Upper lobe of left lung (tissue), 6 donors: ENCODE data around the gene DSCAM. TPM values are rescaled to one million over a fixed set of nuclear protein-coding genes. Genes with fewer than 3 reads are reported as not detected.

ENCODE experiments used
- ATAC-seq, 2 donors: fragments of 200-7000 bp; cut with Tn5 transposase; one replicate each; pipeline ENCODE4 v1.9.1; 2022; ENCODE audit warnings: mild to moderate bottlenecking in 2 of 2, moderate library complexity in 2 of 2; ENCODE audit not compliant: low FRiP score in 2 of 2
- DNase-seq, 2 donors: peaks; one replicate each; pipeline ENCODE4 v3.0.0-alpha.2; 2019 to 2020
- H3K27ac ChIP-seq, 4 donors: fragments of 200-600 bp; sonication (generic); one replicate each; pipeline ENCODE4 v1.5.1; 2016 to 2019
- H3K27me3 ChIP-seq, 4 donors: fragments of 200-600 bp; sonication (generic); one replicate each; pipeline ENCODE4 v1.5.1; 2017 to 2019
- H3K36me3 ChIP-seq, 4 donors: fragments of 200-600 bp; sonication (generic); one replicate each; pipeline ENCODE4 v1.5.1; 2016 to 2019
- H3K4me1 ChIP-seq, 4 donors: fragments of 200-600 bp; sonication (generic); one replicate each; pipeline ENCODE4 v1.5.1; 2018 to 2019
- H3K4me3 ChIP-seq, 4 donors: fragments of 200-600 bp; sonication (generic); one replicate each; pipeline ENCODE4 v1.5.1; 2017 to 2019; ENCODE audit warnings: mild to moderate bottlenecking in 2 of 4, moderate library complexity in 1 of 4
- H3K9me3 ChIP-seq, 4 donors: fragments of 200-600 bp; sonication (generic); one replicate each; pipeline ENCODE4 v1.5.1; 2018 to 2019
- EP300 ChIP-seq, 4 donors: sonication (generic); formaldehyde crosslinking; IDR thresholded peaks; one replicate each; pipeline ENCODE4 v1.5.1; 2017; ENCODE audit warnings: antibody characterized with exemption in 4 of 4, control low read depth in 2 of 4
- POLR2A ChIP-seq, 4 donors: fragments of 450-650 bp; IDR thresholded peaks; one replicate each; pipeline ENCODE4 v1.5.1; 2016 to 2017; ENCODE audit warnings: antibody characterized with exemption in 4 of 4, mild to moderate bottlenecking in 2 of 4
- POLR2AphosphoS5 ChIP-seq, 2 donors: sonication (generic); formaldehyde crosslinking; IDR thresholded peaks; one replicate each; pipeline ENCODE4 v1.5.1; 2017; ENCODE audit warnings: antibody characterized with exemption in 2 of 2
- WGBS, 2 donors: methylation state at CpG; one replicate each; pipeline ENCODE4 v1.1.5; 2017 to 2018; 5-methylcytosine and 5-hydroxymethylcytosine counted together
- total RNA-seq, 6 donors: library from RNA; depleted of rRNA in 4 of 6; stranded (reverse); fragments of >200 nt in 4 of 6; gene quantifications; one replicate each; pipeline versions ENCODE4 v1.1.0 to v1.2.1, GENCODE V29; 2016 to 2021
- TF ChIP-seq, protein P1 (sequence below), 6 experiments: fragments of 450-650 bp in 4 of 6; fragments of 200-600 bp in 2 of 6; sonication (generic) in 2 of 6; IDR thresholded peaks; one replicate each; pipeline ENCODE4 v1.5.1; 2016 to 2019; ENCODE audit warnings: antibody characterized with exemption in 6 of 6
- donor health status: DM: no; HTN: no; CAD: no; lungs with moderate emphysema.
- donor health status: DM: no; HTN: yes; CAD: no; lungs with severe emphysema.

The DSCAM gene
- total RNA-seq, 6 donors from 2014 or later: under 0.01 to 0.61 (median 0.26) TPM; not detected in 1

DNA sequence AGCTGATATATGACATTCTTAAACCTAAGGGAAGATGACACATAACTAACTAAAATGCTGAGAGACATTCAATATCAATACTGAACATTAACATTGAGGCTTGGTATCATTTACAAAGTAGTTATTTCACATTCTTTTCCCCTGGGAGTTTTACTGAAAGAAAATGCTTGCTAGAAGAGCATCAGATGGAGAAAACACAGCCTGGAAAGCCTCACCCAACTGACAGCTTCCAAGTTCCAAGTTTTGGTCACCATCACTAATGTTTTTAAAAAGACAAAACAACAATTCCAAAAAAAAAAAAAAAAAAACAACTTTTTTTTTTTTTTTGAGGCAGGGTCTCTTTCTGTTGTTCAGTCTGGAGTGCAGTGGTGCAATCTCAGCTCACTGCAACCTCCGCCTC, 80.6 kb downstream of the DSCAM start:
- no peaks in the 10 kb centered on the region for H3K36me3 ChIP-seq
- DNase-seq (no peak), ATAC-seq (no peak)
- H3K4me3 ChIP-seq: no peak overlapping the region
- no peaks in the 10 kb centered on the region for H3K4me1 ChIP-seq
- TF ChIP-seq POLR2AphosphoS5 (IDR thresholded peaks at IDR 0.05): no peak
- no peak for TF ChIP-seq EP300 (IDR thresholded peaks at IDR 0.05)
- TF ChIP-seq, protein P1, sequence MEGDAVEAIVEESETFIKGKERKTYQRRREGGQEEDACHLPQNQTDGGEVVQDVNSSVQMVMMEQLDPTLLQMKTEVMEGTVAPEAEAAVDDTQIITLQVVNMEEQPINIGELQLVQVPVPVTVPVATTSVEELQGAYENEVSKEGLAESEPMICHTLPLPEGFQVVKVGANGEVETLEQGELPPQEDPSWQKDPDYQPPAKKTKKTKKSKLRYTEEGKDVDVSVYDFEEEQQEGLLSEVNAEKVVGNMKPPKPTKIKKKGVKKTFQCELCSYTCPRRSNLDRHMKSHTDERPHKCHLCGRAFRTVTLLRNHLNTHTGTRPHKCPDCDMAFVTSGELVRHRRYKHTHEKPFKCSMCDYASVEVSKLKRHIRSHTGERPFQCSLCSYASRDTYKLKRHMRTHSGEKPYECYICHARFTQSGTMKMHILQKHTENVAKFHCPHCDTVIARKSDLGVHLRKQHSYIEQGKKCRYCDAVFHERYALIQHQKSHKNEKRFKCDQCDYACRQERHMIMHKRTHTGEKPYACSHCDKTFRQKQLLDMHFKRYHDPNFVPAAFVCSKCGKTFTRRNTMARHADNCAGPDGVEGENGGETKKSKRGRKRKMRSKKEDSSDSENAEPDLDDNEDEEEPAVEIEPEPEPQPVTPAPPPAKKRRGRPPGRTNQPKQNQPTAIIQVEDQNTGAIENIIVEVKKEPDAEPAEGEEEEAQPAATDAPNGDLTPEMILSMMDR (IDR thresholded peaks at IDR 0.05): no peak
- TF ChIP-seq POLR2A (IDR thresholded peaks at IDR 0.05): no peak
- H3K27me3 ChIP-seq: no peaks in the 10 kb centered on the region
- 87 to 91% methylated on average over 1 of the region's 1 CpG for WGBS, 2 donors
- no peak overlapping the region for H3K27ac ChIP-seq
- no peaks in the 10 kb centered on the region for H3K9me3 ChIP-seq

DNA sequence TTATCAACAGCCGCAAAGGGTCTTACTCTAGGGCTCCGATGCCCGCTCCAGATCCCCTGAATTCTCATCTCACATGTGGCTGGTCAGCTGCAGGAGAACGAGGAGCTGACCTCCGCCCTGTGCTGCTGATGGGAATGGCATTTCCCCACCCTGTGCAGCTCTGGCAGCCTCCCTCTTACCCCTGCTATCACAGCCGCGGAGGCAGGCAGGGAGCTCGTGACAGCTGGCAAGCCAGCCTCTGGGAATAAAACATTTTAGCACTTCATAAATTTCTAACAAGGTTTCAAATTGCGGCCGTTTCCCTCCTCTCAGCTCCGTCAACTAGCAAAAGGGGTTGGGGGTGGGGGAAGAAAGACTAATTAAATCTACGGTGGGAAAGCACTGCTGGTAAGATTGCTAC, 81.1 kb downstream of the DSCAM start:
- WGBS, 2 donors: 37 to 44% methylated on average over 8 to 12 of the region's 12 CpGs
- TF ChIP-seq, protein P1 (IDR thresholded peaks at IDR 0.05): no peak
- TF ChIP-seq EP300 (IDR thresholded peaks at IDR 0.05) (no peak), POLR2AphosphoS5 (IDR thresholded peaks at IDR 0.05) (no peak), POLR2A (IDR thresholded peaks at IDR 0.05) (no peak)
- no peak for DNase-seq

DNA sequence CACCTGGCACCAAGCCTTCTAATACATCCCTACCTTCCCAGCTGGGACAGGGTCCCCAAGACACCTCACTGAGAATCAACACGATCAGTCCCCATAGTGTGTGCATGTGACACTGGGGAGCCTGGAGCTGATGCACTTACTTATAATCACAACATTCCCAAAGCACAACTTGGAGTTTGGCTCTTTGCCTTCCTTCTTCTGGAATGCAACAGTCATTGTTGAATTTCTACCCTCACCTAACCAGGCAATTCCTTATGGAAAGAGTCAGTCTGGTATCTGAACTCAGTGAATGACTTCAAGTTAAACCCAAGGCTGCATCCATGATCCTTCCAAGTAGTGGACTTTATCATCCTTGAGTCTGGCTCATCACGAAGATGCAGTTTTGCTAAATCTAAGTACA, 86.1 kb downstream of the DSCAM start:
- no peaks in the 10 kb centered on the region for H3K4me1 ChIP-seq
- H3K27ac ChIP-seq: no peak overlapping the region
- no peaks in the 10 kb centered on the region for H3K36me3 ChIP-seq
- 39 to 44% methylated on average over 2 of the region's 2 CpGs for WGBS, 2 donors
- no peaks in the 10 kb centered on the region for H3K27me3 ChIP-seq
- H3K4me3 ChIP-seq: no peak overlapping the region
- H3K9me3 ChIP-seq: no peaks in the 10 kb centered on the region
- DNase-seq (no peak), ATAC-seq (no peak)
- TF ChIP-seq POLR2AphosphoS5 (IDR thresholded peaks at IDR 0.05): no peak
- TF ChIP-seq EP300 (IDR thresholded peaks at IDR 0.05): no peak
- TF ChIP-seq POLR2A (IDR thresholded peaks at IDR 0.05): no peak
- TF ChIP-seq, protein P1 (IDR thresholded peaks at IDR 0.05): no peak

More for the DNA sequence above, 81.1 kb downstream of the DSCAM start:
- Histone ChIP-seq H3K36me3 (no peaks in the 10 kb centered on the region), H3K9me3 (no peaks in the 10 kb centered on the region), H3K27ac (no peak overlapping the region), H3K4me3 (no peak overlapping the region), H3K4me1 (no peaks in the 10 kb centered on the region), H3K27me3 (no peaks in the 10 kb centered on the region)
- ATAC-seq: no peak

DNA sequence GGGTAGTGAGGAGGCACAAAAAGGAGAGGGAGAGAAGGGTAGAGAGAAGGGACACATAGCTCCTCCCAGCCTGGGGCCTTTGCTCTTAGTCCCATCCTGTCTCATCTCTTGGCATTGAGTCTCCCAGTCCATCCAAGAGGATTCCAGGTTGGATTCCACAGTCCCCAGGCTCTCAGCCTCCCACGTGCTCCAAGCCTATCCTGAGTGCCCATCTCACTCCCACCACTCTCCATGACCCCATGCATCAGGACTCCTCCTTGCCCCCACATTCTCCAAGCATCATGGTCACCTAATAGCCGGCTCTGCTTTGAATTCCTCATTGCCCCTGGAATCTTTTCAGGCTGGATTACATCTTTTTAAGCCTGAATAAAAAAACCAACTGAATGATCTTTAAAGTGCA, 87.9 kb downstream of the DSCAM start:
- Histone ChIP-seq H3K27me3 (no peaks in the 10 kb centered on the region), H3K36me3 (no peaks in the 10 kb centered on the region), H3K4me3 (no peak overlapping the region), H3K4me1 (no peaks in the 10 kb centered on the region), H3K27ac (no peak overlapping the region), H3K9me3 (no peaks in the 10 kb centered on the region)
- TF ChIP-seq POLR2A (IDR thresholded peaks at IDR 0.05) (no peak), POLR2AphosphoS5 (IDR thresholded peaks at IDR 0.05) (no peak), EP300 (IDR thresholded peaks at IDR 0.05) (no peak)
- TF ChIP-seq, protein P1 (IDR thresholded peaks at IDR 0.05): no peak
- peak in 1 of 2 donors; percentile 59 for ATAC-seq
- no peak for DNase-seq
- WGBS, 2 donors: 72 to 77% methylated on average over 2 of the region's 2 CpGs

DNA sequence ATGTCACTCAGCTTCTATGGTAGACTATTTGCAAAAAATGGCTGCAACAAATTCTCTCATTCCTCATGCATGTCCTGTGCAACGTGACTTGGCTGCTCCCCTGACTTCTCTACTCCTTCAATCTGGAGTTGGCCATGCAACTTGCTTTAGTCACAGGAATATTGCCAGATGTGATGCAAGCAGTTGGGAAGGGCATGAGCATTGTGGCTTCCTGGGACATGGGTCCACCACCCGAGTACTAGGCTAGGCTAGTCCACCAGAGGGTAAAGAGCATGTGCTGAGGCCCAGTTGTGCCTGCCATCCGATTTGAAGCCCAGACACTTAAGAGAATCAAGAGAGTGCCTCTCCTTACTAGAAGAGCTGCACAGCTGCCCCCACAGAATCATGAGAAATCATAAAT, 89.6 kb downstream of the DSCAM start:
- no peaks in the 10 kb centered on the region for H3K36me3 ChIP-seq

More for the DNA sequence above, 89.6 kb downstream of the DSCAM start:
- 77 to 80% methylated on average over 3 of the region's 3 CpGs for WGBS, 2 donors
- Histone ChIP-seq H3K9me3 (no peaks in the 10 kb centered on the region), H3K4me3 (no peak overlapping the region), H3K4me1 (no peaks in the 10 kb centered on the region), H3K27me3 (no peaks in the 10 kb centered on the region), H3K27ac (no peak overlapping the region)
- ATAC-seq: no peak
- no peak for TF ChIP-seq POLR2AphosphoS5 (IDR thresholded peaks at IDR 0.05)
- TF ChIP-seq EP300 (IDR thresholded peaks at IDR 0.05): no peak
- no peak for TF ChIP-seq POLR2A (IDR thresholded peaks at IDR 0.05)
- TF ChIP-seq, protein P1 (IDR thresholded peaks at IDR 0.05): no peak
- no peak for DNase-seq
